DMS153 (cell line): ENCODE results near the gene STRA6.

Source experiments
- DNase-seq: peaks from one replicate; lab custom pipeline; 2025; lab: John Stamatoyannopoulos, UW

The STRA6 gene

DNA sequence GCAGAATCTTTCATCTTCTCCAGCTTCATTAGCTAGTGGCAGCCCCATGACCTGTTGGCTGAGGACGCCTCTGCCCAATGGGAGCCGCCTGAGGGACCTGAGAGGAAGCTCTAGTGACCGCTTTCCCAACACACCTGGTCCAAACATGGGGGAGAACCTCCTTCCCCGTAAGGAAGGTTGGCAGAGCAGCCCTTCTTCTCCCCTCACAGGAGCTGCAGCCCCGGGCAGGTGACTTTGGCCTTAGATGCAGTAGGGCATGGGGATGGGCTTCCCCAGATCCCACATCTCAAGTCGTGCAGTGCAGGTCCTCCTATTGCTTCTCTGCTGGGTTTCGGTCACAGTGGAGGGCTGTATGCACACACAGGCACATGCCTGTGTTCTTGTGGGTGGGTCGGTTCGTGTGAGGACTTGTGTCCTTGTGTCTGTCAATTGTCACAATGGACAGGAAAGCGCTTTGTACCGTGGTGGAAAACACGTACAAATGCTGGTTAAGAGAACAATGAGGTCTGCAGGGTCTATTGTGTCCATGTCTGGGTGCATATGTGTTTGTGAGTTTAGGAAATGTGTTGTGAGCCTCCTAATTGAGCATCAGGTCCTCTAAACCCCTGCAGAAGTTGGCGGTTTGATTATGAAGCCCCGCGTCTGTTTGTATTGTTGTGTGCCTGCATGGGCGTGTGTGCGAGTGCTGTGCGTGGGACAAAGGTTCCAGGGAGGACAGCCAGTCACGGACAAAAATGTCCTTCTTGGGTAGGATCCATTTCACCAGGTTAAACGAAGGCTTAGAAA is 70.8 kb downstream of the STRA6 start:
- DNase-seq: no peak

GRCh38 chr15:74130849-74131627 is 71.5 kb downstream of the STRA6 start:
- no peak for DNase-seq

DNA sequence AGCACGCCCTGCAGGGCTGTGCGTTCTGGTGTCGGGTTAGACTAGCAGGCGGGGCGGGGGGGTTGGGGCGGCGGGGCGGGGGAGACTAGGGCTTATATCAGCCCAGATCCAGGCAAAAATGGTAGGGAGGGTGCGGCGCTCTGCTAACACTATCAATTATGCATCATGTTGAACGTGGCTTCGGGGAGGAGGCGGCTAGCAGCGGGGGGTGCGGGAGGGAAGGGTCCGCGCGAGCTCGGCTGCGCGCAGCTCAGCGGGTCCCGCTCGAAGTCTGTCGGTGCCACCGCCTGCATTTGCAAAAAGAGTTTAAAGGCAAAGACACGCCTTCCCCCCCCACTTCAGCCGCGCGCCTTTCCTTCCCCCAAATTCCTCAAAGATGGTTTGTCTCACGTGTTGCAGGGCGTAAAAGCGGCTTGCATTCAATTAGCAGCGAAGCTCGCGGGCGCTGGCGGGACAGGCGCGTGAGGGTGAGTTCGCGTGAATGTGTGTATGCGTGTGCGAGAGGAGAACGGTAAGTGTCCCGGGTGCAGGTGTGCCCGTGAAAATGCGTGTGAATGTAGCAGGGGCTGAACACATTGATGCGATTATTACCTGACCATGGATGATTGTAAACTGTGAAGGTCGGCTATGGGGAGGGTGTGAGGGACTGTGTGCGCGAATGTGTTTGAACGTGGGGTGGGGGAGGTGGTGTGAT is 72.3 kb downstream of the STRA6 start, which contains the start of gene ISLR2:
ISLR2 (plus strand) TSS at position 432 of the 694 bp plus-strand sequence. CDS start 2,169 bp downstream, outside the sequence.
- DNase-seq: no peak

GRCh38 chr15:74129586-74130154 is 72.9 kb downstream of the STRA6 start:
- DNase-seq: no peak
